ENCODE measurements around the gene ST3GAL4.

- TF ChIP-seq CTCF (IDR thresholded peaks at IDR 0.05), result no peak
- TF ChIP-seq POLR2A (IDR thresholded peaks at IDR 0.05), result no peak
Measured at GRCh38 chr11:126433244-126433846, 77.9 kb downstream of the ST3GAL4 start.
